ENCODE measurements around the gene ELMO1.

ELMO1 gene

DNA sequence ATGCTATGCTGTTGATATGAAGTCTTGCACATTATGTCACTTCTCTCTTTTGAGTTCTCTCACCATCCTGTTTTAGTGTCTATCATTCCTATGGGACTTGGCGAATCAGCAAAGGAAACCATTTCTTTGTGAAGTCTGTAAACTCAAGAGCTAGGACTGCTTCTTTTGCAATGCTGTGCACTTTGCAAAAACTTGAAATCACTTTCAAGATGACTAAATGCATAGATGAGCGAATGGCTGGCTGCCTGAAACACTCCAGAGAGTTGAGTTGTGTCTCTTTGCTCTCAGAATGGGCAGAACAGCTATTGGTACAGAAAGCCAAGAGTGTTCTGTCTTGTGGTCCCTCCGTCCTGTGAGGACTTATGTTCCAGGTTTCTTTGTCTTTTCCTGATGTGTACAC is 18.3 kb upstream of the ELMO1 start:
- DNase-seq = no peak

DNA sequence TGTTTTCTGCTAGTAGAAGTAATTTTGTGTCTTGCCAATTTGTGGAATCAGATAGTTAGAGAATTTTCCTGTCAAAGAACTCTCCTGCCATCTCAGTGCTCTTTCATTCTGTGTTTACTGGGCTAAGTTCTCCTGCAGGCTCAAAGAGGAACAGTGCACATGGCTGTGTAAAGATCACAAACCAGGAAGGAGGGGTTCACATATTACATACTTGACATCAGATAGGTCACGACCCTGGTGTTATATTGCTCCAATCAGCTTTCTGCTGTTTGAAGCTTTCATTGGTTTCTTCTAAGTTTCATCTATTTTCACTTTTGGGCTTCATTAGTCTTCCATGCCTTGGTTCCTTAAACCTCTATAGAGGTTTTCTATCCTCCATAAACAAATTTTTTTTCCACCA is 13.5 kb upstream of the ELMO1 start:
- DNase-seq = no peak

DNA sequence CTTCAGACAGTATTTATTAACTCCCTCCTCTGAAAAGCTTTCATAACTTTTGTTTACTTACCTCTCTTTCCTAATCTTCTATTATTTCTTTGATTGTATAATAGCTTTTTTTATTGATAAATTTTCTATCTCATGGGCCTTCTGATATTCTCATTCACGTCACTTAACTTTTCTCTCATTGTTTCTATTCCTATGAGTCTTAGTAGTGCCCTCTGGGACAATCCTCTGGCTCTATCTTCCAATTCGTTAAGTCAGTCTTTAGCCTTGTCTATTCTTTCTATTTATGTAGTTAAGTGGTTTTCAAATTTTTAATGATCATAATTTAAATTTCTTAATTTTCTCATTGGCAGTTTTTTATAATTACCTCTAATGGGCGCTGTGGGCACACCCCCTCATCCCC is 6.4 kb upstream of the ELMO1 start:
- no peak for DNase-seq

DNA sequence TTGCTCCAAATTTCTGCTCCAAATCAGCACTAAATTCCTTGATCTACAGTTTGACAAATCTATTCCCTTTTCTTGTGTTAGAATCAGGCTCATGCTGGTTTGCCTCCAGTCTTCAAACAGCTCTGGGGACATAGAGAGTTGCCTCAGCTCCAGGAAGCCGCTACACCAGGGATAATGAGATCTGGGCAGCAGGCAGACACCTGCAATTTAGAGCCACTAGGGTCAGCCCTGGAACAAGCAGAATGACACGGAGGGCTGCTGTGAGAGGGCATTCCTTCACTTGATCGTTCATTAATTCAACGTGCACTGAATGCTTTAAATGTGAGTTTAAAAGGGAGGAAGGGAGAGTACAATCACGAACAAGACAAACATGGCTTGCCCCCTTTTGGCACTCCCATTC is 3.7 kb upstream of the ELMO1 start:
- DNase-seq = no peak

DNA sequence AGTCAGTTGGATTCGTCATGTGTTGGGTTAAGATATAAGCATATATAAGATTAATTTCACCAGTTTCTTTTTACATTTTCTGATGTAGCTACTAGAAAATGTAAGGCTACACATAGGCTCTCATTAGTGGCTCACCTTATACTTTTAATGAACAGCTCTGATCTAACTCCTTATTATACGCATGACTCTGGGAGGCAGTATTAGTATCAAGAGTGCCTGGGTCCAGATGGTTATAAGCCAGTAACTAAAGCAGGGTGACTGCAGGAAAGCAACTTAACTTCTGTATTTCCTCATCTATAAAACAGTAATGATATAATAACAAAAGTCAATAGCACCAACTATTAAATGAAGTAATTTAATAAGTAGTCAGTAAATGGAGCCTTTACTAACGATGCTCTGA is 1.4 kb upstream of the ELMO1 start:
- no peak for DNase-seq

DNA sequence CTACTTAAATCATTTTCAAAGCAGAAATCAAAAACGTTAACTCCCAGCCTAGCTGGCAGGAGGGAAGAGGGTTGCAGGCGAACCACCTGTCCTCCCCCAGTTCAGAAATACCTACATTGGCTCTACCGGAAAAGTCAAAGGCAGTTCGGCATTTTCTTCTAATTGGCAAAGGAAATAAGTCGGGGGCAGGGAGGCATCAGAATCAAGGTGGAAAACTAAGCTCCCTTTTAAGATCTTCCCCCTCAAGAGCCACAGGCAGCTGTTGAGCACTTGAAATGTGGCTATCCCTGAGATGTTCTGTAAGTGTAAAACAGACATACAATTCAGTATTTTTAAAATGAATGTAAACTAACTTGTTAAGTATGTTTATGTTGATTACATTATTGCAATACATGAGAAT is 957 bp upstream of the ELMO1 start:
- DNase-seq = no peak

DNA sequence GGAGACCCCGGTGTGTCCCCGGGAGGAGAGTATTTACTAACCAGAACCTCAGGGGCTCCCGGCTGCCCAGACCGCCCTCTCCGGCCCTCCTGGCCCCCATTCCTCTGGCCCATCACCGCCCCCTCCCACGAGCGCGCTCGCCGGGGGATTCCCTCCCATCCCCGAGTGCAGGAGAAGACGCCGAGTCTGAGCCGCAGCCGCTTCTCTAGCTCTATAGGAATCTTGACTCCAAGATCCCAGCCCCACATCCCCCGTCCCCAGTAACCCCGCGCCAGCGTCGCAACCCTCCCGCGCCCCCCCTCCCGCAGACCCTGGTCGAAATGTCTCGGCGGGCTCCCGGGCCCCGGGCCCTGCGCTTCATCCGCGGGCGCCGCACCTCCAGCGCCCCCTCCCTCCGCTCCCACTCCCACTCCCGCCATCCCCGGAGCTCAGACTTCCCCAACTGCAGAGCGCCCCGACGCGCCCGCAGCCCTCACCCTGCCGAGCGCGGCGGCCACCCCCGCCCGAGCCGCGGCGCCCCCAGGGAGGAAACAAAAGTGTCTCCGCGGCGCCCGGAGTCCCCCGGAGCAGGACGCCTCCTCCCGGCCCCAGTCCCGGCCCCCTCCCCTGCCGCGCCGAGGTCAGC is 541 bp downstream of the ELMO1 start:
- DNase-seq = no peak

DNA sequence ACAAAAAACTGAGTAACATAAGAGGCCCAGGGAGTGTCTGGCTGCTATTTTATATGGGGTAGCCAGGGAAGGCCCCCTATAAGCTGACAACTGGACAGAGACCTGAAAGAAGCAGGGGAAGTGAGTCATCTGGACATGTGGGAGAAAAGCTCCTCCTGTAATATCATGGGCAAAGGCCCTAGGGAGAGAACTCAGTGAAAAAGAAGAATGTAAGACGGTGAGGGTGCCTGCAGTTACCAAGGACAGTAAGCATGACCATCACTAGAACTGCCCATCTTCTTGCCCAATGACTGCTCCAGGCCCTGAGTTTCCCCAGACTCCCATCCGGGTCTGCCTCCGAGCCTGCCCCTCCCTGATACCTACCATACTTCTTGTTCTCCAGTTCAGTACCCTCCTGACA is 2.3 kb downstream of the ELMO1 start:
- no peak for DNase-seq

DNA sequence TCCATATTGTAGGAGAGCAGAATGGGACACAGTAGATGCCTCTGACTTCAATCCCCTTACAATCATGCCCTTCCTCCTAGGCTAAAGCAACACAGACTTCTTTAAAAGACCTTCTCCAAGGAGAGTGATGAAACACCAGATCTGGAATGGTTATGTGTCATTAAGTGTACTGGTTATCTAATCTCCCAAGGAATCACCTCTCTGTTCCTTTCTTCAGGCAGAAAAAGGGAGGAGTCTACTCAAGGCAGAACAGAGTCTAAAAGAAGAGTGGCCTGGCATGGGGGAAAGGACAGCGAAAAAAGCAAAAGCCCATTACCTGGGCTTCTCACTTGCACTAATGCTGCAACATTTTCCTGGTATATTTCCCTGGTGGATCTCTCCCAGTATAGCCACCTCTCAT is 2.9 kb downstream of the ELMO1 start:
- DNase-seq = no peak

DNA sequence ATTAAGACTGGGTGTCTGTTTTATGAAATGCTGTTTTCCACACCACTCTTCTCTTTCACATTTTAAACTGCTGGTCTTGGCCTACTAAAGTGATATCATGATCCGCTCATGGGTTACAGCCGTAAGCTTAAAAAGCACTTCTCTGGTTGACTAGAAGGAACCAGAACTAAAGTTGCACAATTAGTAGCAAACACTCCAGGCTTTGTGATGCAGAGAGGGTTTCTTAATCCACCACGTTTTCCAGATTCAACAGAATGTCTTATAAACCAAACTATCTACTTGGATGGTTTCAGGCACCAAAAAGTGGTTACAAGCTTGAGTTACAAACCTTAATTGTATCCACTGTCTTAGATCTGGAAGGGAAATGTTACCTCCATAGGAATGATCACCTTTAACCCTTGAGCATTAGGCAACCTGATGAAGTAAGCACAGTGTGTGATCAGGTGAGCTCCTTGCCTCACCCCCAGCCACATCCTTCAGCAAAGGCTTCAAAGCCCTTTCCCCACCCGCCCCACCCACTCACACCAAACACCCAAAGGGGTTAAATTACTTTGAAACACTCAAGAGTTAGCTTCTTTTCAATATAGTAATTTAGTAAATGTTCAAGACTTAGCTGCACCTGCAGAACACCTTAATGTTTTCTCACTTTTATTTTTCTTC is 3.5 kb downstream of the ELMO1 start:
- DNase-seq = no peak

DNA sequence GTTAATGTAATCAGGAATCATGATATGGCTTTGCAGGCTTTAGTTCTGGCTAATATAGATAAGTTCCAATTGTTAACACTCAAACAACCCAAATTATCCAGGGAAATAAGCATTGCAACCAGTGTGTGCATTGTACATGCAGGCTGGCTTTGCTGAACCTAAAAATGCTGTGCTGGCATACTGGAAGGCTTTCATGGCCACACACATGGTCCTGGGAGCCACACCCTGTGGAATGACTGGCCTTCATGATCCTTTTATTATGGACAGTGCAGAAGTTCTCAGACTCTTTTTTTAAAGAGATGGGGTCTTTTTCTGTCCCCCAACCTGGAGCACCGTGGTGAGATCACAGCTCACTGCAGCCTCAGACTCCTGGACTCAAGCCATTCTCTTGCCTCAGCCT is 5.0 kb downstream of the ELMO1 start:
- DNase-seq = no peak

DNA sequence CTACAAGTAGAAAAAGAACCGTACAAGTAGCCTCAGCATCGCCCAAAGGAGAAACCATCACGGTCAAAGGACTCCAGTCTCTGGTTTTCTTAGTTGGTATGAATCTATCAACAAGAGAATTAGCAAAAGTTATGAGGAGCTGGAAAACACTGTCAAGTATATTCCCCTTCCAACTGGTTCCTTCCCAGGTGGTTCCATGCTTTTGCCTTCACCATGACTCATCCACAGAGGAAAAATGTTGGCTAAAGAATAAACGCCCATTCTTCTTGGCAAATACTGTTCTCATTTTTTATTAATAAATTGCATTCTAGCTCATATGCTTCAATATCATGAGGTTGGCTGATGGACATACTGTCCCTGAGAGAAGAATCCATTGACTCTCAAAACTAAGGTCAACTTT is 6.4 kb downstream of the ELMO1 start:
- DNase-seq = no peak

DNA sequence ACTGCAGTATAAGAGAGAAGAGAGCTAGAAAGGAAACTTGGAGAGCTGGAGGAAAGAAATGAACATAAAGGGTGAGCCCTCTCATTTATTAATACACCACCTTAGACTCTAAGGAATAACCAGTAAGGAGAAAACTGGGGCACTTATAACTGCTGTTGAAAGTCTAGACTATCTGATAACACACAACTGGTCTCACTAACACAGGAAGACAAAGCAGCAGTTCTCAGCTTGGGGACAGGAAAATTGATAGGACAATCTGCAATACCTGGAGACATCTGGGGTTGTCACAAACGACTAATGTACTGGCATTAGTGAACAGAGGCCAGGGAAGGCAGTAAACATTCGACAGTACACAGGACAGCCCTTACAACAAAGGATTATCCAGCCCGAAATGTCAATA is 6.8 kb downstream of the ELMO1 start:
- DNase-seq = no peak

DNA sequence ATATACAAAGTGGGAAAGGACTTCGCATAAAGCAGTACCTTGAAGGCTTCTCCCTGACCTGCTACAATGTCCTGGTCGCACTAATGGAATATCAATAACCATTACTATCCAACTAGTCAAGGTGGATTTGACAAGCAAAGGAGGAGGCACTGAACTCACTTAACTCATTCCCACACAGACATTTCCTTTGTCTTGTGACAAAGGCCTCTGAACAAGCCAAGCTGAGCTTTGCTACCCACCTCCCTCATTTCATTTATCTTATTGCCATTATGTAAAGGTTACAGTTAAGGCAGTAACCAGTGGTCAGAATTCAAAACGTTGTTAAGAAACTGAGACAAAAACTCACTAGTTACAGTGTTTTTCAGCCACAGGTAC is 7.3 kb downstream of the ELMO1 start:
- no peak for DNase-seq

DNA sequence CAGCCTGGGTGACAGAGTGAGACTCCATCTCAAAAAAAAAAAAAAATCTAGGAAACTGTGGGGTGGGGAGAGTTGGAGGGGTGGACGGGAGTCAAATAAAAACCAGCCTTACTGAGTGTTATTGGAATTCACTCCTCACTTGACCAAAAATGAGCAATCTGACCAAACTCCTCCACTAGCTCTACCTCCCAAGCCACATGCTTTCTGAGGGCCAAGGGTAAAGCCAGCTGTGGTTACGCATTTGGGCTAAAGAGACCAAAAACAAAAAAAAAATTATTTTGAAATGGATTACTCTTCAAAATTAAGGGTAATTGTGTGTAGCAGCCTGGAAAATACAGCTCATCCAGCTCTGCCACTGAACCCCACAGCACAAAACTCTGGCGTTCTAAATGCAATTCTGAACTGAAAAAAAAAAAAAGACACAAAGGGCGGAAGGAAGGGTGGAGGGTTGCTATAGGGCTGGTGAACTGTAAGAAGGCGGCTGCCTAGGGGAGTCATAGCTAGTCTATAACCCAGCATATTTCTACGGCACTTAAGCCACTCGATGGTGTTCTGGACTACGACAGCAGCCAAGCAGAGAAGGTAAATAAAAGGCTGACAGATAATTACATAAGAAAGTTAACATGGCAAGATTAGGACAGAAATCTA is 7.8 kb downstream of the ELMO1 start:
- no peak for DNase-seq

DNA sequence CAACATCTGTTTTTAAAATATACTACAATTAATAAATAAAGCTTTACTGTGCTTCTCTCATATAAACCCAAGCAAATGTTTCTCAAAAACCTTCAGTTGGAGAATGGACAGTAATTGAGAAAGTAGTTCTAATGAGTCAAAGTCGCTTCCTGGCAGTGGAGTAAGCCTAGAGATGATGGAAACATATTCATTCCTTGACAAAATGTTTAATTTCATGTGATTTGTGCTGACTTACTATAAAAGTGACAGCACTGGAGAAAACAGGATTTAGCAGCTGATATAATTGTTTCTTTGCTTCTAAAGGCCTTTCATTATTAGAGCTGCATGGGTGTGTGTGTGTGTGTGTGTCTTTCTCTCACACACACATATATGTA is 9.0 kb downstream of the ELMO1 start:
- DNase-seq = no peak

DNA sequence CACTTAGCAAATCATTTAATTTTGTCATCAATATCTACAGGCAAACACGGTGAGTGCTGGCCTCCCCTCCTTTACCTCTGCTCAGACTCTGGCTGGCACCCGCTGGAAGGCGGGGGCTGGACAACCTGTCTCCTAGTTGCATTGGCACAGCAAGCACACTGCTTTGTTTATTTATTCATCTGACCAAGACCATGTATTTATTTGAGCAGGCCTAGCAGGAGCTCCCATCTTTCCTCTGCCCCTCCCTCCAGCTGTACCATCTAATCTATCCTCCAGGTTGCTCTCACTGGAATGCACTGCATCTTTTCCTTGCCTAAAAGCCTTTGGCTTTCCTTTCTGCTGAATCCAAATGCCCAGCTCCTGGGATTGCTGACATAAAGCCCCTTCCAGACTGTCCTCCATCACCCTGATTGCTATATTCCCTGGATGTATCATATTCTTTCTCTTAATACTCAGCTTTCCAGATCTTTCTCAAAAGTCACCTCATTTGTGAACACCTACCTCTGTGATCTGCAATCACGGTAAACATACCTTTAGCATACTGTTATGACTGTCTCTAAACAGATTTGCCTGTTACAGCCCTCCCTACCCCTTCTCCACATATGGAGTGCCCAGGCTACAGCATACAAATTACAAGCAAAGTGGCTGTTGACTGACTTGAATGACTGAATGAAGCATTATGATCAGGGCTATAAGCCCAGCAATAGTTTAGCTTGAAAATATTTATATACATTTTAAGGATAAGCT is 9.6 kb downstream of the ELMO1 start:
- no peak for DNase-seq

DNA sequence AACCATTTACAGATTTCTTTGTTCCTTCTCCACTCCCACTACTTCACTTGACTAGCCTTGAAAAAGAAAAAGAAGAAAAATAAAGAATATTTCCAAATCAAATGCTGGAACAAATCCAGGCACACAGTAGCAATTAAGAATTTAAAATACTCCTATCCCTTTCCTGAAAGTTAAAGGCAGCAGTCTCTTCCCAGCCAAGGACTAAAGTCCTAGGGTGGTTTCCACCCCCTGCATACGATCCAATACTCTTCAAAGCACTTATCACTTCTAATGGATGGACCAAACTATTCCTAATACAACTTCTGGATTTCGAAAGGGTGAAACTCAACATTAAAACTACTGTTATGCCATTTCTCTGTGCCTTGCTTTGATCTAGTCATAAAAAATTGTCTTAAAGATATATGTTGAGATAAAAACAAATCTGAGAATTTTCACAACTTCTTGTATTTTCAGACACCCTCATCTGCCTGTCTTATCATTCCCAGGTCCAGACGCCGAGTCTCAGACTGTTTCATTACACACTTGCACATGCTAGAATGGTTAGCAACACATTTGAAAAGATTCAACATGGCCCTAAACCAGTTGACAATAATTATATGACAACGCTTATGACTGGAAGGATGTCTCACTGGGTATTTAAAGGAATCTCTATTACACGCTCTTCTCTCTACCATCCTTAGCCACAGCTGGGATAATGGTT is 13.4 kb downstream of the ELMO1 start:
- no peak for DNase-seq

DNA sequence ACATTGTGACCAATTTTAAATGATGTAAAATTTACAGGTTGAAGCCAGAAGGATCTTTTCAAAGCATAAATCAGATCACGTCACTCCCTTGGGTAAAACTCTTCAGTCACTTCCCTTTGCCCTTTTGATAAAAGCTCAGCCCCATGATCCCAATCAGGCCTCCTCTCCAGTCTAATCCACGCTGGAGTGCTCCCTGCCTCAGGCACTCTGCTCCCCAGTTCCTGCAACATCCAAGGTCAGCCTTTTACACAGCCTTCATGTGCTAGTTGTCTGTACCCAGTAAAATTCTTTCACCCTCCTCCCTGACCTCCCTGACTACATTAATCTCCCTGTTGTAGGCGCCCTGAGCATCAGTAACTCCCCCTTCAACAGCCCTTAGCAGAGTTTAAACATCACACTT is 14.1 kb downstream of the ELMO1 start:
- DNase-seq = no peak

DNA sequence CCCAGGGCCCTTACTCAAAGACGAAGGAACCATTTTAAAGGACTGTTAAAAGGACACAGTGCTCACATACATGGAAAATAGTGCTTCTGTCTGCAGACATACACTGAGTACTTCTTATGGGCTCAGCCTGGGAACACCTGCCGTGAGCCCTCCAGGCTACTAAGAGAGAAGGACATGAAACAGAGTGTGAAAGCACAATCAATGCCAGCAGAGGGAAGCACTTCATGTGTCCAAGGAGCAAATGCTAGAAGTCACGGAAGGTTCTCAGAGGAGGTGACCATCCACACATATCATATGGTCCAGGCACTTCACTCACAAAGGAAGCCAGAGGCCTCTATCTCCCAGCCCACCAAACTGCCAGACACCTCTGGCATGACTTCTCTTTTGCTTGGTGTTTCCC is 15.5 kb downstream of the ELMO1 start:
- DNase-seq = no peak

DNA sequence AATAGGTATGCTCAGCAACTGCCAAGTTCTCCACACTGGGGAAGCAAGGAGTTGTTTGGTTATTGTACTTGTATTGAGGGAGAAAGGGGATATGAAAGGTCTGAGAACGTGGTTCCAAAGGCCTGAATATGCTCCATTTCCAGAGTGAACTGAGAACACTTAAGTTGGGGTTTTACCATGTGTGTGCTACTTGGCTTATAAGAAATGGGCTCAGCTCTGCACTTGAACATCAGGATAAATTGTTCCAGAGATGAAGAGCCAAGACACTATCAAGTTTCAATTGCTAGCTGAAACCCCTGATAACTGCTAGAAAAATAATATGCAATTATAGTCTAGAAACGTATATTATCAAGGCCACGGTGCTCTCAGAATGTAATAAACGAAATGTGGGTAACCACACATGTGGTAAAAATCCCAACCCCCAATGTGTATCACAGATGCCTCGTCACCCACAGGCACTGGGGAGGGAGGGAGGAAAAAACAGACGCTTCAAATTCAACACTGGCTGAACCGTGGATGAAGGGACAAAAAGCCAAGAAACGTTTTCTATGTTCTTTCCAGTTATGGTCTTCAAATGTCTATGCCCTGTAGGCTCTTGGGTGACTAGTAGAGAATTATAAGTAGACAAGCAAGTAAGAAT is 16.3 kb downstream of the ELMO1 start:
- no peak for DNase-seq

DNA sequence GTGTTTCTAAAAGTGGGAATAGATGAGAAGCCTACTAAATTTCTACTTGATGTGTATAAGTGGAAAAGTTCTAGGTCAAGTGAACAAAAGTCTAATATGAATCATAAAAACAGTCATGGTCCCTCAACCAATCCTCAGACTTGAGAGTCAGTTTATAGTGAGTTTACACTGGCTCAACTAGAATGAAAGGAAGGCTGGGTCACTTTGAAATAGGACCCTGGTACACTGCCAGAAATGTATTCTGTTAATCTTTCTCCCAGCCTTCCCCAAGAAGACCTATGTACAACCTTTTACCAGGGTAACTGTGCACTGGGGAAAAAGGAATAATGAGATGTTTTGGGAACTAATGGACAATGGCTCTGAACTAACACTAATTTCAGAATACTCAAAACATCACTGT is 17.3 kb downstream of the ELMO1 start:
- no peak for DNase-seq

DNA sequence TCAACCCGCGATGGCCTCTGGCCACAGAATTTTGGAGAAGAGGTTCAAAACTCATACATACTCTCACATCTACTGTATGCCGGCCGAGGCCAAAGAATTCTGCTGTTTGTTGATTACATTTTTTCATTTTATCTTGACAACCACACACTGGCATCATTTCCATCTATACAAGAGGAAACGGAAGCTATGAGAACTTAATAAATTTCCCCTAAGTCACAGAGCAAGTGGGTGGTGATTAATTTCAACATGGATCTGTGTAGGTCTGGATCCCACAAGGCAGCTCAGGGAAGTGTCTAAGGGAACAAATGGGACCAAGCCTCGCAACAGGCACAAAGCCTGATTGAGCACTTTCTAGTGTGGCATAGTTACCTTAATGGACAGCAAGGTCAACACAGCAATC is 18.0 kb downstream of the ELMO1 start:
- DNase-seq = no peak
